ENCODE data around the gene NUP107.

Gene NUP107

GRCh38 chr12:68776976-68777610, 90.3 kb downstream of the NUP107 start:
- DNase-seq: no peak

GRCh38 chr12:68779280-68779679, 92.5 kb downstream of the NUP107 start:
- DNase-seq: no peak

GRCh38 chr12:68780731-68781130, 94.0 kb downstream of the NUP107 start:
- DNase-seq: no peak

DNA sequence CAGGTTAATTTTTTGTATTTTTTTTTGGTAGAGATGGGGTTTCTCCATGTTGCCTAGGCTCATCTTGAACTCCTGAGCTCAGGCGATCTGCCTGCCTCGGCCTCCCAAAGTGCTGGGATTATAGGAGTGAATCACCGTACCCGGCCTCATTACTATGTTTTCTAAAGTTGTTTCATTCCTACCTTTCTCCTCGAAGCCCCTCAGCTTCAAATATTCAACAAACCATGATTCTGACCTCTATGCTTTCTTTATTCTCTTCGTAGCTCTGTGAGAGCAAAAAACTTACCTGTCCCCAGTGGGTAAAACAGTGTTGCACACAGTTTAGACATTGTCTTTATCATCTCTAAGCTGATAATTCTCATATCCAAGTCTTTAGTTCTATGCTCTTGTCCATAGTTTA, 95.0 kb downstream of the NUP107 start:
- no peak for DNase-seq

- DNase-seq: no peak
Observed at GRCh38 chr12:68784015-68784414, 97.2 kb downstream of the NUP107 start.

- no peak for DNase-seq
Observed at GRCh38 chr12:68785358-68785757, 98.6 kb downstream of the NUP107 start.

DNA sequence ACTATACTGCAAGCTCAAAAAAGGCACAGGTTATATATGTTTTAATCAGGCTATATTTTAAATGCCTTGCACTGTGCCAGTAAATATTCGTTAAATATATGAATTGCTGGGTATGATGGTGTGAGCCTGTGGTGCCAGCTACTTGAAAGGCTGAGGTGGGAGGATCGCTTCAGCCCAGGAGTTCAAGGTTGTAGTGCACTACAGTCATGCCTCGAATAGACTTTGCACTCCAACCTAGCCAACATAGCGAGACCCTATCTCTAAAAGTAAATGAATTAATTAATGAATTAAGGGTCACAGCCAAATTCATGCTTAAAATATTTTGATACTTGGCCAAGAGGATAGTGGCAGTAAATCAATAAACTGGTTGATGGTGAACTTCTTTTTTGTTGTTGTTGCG, 99.0 kb downstream of the NUP107 start:
- no peak for DNase-seq

- no peak for DNase-seq
Observed at GRCh38 chr12:68786929-68787328, 100.2 kb downstream of the NUP107 start.

- DNase-seq: no peak
Observed at GRCh38 chr12:68788554-68789143, 101.9 kb downstream of the NUP107 start.

DNA sequence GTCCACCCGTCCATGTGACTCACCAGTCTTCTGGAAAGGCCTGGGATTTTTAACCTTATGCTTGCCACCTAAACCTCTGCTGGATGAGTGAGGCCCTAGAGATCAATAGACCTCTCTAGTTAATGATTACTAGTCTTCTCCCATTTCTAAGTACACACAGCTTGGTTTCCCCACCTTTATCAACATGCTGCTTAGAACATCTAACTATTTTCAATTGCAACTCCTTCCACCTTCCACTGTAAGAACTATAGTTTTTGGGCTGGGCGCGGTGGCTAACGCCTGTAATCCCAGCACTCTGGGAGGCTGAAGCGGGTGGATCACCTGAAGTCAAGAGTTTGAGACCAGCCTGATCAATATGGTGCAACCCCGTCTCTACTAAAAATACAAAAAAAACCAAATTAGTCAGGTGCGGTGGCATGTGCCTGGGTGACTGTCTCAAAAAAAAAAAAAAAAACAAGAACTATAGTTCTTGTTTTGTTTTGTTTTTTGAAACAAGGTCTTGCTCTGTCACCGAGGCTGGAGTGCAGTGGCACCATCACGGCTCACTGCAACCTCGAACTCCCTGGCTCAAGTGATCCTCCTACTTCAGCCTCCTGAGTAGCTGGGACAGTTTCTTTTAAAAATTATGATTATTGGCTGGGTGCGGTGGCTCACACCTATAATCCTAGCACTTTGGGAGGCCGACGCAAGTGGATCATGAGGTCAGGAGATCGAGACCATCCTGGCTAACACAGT, 102.5 kb downstream of the NUP107 start:
- no peak for DNase-seq

DNA sequence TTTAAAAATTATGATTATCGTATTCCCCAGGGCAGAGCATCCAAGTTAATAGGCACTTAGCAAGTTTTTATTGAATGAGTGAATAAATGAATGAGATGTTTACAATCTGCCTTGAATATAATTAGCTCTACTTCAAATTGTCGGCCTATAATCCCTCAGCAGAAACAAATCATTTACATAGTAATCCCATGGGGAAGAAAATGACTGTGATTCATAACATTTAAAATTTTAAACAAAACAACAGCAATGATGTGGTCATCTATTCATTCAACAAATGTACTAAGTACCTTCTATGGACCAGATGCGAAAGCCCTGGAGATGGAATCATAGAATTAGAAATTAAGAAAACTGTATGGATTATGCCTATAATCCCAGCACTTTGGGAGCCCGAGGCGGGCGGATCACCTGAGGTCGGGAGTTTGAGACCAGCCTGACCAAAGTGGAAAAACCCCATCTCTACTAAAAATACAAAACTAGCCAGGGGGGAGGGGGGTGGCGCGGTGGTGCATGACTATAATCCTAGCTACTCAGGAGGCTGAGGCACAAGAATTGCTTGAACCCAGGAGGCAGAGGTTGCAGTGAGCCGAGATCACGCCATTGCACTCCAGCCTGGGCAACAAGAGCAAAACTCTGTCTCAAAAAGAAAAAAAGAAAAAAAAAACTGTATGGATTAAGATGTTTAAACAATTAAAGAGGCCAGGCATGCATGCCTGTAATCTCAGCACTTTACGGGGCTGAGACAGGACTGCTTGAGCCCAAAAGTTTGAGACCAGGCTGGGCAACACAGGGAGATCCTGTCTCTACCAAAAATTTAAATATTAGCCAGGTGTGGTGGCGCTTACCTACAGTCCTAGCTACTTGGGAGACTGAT, 103.5 kb downstream of the NUP107 start:
- no peak for DNase-seq

DNA sequence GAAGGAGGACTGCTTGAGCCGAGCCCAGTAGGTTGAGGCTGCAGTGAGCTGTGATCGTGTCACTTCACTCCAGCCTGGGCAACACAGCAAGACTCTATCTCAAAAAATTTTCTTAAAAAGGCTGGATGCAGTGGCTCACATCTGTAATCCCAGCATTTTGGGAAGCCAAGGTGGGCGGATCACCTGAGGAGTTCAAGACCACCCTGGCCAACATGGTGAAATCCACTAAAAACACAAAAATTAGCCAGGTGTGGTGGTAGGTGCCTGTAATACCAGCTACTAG, 104.1 kb downstream of the NUP107 start:
- DNase-seq: no peak

GRCh38 chr12:68791897-68792481, 105.2 kb downstream of the NUP107 start:
- DNase-seq: no peak

- no peak for DNase-seq
Observed at GRCh38 chr12:68792952-68793351, 106.2 kb downstream of the NUP107 start.

DNA sequence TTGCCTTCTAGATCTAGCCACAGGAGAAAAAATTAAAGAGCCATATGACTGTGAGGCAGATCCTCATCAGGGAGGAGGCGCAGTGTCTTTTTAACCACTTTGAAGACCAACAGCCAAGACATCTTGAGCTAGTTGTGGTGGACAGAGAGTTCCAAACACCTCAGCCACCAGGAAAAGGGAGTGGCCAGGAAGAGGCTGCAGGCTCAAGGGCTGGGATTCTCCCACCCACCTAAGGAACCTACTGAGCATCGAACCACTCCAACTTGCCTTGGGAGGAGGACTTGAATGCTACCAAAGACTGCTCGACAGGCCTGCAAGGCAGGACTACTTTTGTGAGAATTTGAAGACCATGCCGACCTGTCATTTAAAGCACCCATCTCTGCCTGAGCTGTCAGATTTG, 106.7 kb downstream of the NUP107 start:
- no peak for DNase-seq

- DNase-seq: no peak
Observed at GRCh38 chr12:68793975-68794652, 107.3 kb downstream of the NUP107 start.

GRCh38 chr12:68794653-68795251, 108.0 kb downstream of the NUP107 start:
- no peak for DNase-seq

Measured in NCI-H1436 treated with DMSO at 0.1 percent for 48 hours (cell line).